GM21423 (cell line): Measurements from ENCODE around the gene PFN4.
"Not testable (repeated sequence)": the region's sequence is repeated elsewhere in the genome, so short reads cannot be mapped to it uniquely, and the experiment has no call there.

Experiments used
- ATAC-seq: cut with Tn5 transposase; IDR thresholded peaks from one replicate; pipeline ENCODE4 v1.9.1; 2021; ENCODE audit warnings: mild to moderate bottlenecking, moderate library complexity; ENCODE audit not compliant: unreplicated experiment

PFN4 gene, protein sequence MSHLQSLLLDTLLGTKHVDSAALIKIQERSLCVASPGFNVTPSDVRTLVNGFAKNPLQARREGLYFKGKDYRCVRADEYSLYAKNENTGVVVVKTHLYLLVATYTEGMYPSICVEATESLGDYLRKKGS

DNA sequence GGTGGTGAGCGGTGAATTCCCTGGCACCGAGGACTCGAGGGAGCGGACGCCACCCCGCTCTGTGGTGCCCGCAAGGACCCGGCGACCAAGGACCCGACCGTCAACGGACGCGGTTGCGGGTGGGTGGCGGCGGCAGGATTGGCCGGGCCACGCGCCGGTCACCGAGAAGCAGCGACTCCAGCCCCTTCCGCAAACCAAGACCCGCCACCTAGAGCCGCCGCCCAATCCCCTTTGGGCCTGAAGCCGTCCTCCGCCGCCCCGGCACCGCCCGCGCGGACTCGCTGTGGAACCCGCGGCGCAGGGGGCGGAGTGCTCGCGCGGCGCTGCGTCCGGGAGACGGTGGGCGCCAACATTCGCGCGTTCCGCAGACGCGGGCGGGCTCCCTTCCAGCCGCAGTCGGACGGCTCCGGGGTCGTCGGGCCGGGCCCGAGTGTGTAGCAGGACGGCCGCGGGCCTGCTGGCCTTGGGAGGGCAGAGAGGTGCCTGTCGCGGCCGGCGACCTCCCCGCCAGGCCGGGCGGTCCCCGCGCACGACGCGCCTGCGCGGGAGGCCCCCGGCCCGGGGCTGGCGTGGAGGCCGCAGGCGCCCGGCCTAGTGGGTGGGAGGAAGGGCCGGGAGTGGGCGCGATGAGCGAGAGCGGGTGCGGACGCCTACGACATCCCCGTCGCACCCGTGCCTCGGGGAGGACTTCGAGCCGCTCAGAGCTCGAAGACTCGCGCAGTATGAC is at the start of gene PFN4, which contains the start of gene FAM228B:
PFN4 (minus strand) TSS at position 140 of the 727 bp plus-strand sequence. CDS start 799 bp downstream, outside the sequence.
FAM228B (plus strand) TSS at position 275 of the 727 bp plus-strand sequence. CDS start 893 bp downstream, outside the sequence.
- peak; percentile 91 for ATAC-seq

DNA sequence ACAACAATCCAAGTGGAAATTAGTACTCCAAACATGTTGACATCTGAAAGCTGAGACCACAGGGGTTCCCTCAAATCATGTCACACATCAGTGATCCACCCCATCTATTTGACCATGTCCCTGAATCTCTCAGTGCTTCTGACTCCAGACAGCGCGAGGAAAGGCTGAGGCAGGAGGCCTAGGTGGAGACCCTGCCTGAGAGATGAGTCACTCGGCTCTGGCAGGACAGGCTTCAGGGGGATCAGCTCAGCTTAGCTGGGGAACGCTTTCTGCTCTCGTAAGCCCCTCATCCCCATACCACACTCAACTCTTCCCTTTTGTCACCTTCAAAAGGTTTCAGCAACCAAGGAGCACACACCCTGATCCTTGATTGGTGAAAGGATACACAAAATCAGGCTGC is 45.9 kb upstream of the PFN4 start:
- no peak for ATAC-seq

DNA sequence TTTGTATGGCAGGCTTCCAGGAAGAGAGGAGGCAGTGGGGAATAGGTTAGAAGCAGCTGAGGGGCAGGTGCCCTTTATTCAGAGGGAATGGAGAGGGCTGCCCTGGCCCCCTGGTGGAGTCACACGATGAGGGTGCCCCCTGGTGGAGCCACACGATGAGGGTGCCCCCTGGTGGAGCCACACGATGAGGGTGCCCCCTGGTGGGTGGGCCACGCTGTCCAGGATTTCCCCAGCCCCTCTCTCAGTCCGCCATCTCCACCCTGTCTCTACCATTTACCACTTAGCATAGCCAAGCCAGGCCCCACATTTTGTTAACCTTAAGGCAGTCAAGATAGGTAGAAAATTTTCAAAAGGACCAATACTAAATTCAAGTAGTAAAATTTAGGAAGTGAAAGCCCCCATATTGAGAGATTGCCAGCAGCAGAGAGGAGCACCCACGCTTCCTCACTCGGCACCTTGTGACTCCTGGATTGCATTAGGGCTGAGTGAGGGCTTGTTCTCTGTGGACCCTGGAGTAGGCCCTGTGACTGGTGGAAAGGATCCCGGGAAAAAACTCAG is 41.4 kb upstream of the PFN4 start:
- peak; percentile 55 for ATAC-seq

DNA sequence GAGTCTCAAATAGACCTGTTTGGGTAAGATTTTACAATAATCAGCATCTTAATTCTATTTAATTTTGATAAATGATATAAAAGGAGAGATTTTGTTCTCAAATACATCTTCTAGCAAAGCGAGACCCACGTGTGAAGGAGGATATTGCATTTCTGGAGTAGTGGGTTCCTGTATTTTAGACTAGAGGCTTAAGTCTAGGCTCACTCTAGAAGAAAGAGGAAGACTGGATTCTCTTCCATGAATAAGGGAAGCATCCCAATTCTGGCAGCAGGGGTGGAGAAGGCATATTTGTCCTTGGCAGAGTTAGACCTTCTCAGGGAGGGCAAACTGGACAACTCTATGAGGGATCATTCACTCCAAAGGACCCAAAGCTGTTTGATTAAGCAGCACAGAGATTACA is 40.5 kb upstream of the PFN4 start:
- ATAC-seq, result no peak

DNA sequence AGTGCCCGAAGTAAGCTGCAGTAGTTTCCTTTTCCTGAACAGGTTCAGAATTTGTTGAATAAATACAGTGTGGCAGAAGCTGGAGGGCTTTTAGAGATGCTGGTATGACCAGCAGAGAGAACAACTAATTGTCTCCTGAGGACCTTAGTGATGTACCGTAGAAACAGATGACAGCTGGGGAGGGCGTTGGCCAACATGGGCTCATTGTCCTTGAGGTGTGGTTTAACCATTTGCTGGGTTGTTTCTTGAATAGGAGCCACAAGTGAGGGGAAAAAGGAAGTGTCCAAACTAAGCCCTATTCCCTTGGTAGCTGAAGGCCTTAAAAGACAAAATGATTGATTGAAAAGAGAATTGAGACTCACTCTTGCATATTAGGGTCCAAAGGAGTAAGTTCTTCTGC is 40.1 kb upstream of the PFN4 start:
- ATAC-seq, result no peak

DNA sequence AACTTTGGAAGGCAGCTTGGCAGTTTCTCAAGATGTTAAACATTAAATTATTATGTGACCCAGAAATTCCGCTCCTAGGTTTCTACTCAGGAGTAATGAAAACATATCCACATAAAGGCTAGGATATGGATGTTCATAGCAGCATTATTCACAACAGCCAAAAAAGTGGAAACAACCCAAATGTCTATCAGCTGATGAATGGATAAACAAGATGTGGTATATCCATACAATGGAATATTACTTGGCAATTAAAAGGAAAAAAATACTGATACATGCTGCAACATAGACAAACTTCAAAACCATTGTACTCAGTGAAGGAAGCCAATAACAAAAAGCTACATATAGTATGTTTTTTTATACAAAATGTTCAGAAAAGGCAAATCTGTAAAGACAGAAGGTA is 39.4 kb upstream of the PFN4 start:
- ATAC-seq, result no peak

DNA sequence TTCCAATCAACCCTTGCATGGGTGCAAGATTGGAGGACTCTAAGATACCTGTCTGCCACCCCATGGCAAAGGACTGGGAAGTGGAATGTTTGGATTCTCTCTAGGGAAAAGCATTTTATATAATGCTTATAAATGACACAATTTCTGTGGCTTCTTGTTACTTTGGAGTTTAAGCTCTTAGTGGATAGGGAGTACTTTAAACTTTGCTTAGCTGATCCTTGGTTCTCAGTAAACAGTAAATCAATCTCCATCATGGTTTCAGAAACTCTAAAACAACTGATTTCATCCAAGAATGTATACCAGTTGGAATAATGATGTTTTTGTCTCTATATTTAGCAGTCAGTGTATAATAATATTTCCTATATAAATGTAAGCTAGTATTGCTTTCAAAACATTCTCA is 37.6 kb upstream of the PFN4 start:
- no peak for ATAC-seq

DNA sequence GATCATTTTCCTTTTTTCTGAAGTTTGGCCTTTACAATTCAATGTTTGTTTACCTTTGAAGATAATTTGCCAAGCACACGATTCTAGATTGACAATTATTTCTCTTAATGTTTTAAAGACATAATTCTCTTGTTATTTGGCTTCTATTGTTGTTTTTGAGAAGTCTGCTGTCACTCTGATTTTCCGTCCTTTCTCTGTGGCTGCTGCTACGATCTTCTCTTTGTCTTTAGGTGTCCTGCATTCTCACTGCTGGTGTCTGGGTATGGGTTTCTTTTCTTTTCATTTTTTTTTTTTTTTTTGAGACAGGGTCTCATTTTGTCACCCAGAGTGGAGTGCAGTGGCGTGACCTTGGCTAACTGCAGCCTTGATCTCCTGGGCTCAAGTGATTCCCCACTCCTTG is 36.6 kb upstream of the PFN4 start:
- ATAC-seq, result no peak

DNA sequence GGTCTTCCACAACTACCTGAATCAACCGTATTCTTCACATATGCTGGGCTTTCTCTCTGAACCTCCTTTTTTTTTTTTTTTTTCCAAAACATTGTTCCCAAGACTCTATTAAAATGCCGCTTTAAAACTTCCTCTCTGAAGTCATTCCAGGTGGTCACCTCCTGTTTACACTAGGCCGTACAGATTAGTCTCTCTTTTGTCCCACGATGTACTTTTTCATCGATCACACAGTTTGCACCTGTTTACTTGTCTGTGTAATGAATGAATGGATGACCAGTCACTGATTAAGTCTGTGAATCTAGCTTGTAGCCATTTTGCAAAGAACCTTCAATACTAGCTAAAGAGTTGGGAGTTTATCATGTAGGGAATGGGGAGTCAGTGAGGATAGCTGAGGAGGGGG is 35.0 kb upstream of the PFN4 start:
- ATAC-seq, result no peak

DNA sequence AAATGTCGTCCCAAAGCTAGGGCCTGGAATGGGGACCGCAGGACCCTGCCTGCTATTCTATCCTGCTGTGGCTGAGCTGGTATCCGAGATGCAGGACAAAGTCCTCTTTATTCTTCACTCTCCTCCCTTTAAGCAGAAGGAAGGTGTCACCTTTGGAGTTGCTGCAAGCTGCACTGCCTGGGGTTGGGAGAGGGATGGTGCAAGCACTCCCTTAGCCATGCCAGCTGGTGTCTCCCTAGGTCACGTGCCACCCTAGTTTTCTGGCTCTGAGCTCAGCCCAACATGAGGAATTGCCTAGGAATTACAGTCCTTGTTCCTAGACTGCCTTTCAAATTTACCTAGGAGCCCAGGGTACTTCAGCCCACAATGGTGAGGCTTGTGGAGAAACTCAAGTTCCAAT is 30.3 kb upstream of the PFN4 start:
- no peak for ATAC-seq

DNA sequence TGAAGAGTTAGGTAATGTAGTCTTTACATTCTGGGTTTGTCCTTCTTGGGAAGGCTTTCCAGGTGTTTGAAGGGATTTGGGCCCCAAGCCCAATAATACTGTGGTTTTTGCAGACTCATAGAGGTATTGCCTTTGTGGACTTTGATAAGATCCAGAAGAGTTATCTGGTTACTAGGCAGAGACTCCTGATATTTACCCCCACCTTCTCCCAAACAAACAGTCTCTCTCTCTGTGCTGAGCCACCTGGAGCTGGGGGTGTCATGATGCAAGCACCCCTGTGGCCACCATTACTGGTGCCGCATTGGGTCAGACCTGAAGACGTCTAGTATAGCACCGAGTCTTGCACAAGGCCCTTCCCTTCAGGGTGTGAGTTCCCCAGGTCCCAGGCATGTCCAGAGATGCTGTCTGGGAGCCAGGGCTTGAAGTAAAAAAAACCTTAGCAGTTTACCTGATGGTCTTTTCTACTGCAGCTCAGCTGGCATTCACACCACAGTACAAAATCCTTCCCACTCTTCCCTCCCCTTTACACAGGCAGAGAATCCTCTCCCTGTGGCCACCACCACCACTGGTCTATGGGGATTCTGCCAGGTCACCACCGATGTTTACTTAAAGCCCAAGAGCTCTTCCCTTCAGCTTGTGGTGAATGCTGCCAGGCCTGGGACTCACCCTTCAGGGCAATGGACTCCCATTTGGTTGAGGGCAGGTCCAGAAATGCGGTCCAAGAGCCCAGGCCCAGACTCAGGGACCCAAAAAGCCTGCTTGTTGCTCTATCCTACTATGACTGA is 29.5 kb upstream of the PFN4 start:
- no peak for ATAC-seq

DNA sequence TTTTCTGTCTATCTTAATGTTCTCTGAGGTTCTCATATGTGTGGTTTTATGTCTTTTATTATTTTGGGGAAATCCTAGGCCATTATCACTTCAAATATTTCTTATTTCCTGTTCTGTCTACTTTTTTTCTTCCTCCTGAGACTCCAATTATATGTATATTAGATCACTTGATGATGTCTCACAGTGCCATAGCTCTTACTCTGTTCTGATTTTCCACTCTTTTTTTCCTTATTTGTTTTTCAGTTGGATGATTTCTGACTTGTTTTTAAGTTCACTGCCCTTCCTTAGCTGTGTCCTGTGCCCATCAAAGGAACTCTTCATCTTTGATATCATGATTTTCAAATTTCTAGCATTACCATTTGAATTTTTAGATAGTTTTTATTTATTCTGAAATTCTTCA is 24.2 kb upstream of the PFN4 start:
- ATAC-seq, result no peak

DNA sequence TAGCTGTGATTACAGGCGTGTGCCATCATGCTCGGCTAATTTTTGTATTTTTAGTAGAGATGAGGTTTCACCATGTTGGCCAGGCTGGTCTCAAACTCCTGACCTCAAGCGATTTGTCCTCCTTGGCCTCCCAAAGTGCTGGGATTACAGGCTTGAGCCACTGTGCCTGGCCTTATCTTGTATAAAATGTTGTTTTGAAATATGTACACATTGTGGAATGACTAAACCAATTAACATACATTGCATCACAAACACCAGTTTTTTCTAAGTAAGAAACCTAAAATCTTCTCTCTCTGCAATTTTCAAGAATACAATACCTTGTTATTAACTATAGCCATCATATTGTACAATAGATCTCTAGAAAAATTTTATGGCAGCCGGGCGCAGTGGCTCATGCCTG is 17.2 kb upstream of the PFN4 start:
- ATAC-seq, result not testable (repeated sequence)

DNA sequence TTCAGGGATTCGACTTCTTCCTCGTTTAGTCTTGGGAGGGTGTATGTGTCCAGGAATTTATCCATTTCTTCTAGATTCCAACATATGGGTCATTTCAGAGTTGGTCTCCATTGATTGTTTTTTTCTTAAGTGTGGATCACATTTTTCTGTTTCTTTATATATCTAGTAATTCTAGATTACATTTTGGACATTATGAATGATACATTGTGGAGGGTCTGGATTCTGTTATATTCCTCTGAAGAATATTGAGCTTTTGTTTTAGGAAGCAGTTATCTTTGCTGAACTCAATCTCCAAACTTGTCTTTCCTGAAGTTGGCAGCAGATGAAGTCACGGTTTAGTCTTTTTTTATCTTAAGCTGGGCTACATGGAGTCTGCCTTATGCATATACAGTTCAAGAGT is 9.4 kb upstream of the PFN4 start:
- ATAC-seq, result no peak

DNA sequence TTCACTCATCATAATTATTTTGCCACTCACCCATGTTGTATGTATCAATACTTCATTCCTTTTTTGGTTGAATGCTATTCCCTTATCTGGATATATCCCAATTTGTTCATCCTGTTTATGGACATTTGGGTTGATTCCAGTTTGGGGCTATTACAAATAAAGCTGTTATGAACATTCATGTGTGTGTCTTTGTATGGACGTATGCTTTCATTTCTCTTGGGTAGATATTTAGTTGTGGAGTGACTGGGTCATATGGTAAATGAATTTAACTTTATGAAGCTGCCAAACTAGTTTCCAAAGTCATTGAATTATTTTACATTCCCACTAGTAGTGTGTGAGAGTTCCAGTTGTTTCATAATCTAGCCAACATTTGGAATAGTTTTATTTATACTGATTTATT is 2.8 kb upstream of the PFN4 start:
- ATAC-seq, result no peak

DNA sequence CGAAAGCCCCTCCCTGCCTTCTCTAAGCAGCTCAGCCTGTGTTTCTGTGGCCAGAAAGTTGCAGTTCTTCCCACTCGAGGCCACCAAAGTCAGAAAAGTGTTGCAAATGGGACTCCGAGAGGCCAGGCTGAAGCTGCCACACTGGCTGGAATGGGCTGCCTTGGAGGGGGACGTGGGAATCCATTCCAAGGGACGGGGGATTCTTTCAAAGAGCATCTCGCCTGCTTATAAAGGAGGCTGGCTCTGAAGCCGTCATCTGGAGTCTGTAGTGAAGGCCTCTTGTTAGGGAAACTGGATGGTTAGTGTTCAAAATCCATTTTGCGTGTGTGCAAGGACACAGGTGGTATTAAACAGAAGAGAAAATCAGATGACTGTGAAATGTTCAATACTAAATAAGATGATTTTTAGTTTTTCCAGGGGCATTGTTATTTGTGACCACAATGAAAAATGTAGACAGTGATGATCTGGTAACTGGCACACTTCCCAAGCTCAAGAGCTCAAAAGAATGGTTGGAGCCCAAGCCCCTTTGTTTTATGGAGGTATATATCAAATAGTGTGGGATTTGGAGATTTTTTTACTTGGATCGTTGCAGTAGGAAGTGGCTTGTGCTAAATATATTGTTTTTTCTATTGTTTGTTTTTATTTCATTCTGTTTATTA is 917 bp upstream of the PFN4 start:
- ATAC-seq, result peak; percentile 11

DNA sequence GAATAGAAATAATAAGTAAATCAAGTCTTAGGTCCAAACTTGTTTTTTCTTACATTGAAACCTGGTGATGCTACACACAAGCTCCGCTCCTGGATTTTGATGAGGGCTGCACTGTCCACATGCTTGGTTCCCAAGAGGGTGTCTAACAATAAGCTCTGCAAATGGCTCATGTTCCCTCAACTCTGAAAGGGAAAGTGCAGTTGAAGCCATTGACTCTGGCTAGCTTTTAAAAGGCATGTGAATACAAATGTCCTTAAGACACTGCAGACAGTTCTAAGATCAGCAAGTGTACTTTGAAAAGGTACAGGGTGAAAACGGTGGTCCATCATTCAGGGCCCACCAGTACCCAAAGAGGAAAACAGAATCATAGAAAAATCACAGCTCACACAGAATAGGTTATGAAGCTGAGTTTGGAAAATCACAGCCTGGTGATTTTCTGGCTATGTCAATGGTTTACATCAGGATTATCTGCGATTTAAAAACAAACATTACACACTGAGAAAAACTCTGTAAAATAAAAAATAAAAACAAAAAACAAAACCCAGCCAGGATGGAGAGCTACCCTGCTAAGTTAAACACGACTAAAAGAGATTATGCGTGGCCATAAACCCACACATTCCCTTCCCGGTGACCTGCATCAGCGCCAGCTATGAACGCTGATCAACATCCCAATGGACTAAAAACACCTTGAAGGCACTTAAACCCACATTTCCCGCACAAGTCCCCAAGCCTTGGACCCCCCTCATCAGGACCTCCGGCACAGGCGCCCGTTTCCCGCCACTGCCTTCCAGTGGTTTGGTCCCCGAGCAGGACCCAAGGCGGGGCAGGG is 554 bp downstream of the PFN4 start:
- no peak for ATAC-seq

DNA sequence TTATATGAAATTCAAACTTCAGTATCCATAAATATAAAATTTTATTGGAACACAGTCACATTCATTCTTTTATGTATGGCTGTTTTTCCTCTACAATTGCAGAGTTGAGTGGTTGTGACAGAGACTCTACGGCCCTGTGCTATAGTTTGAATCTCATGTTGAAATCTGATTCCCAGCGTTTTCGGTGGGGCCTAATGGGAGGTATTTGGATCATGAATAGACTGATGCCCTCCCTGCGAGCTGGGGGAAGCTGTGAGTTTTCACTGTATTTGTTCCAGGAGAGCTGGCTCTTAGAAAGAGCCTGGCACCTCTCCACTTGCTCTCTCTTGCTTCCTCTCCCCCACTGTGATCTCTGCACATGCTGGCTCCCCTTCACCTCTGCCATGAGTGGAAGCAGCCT is 1.7 kb downstream of the PFN4 start:
- no peak for ATAC-seq

DNA sequence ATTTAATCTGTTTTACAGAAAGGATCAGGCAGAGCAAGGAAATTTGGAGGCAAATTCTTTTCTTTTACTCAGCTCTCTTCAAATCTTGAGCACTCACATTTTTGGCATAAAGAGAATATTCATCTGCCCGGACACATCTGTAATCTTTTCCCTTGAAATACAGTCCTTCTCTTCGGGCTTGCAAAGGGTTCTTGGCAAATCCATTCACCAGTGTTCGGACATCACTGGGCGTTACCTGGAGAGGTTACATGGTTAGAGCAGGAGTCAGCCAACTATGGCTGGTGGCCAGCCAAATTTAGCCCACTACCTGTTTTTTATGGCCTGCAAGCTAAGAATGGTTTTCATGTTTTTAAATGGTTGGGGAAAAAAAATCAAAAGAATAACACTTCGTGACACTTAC is 2.1 kb downstream of the PFN4 start:
- no peak for ATAC-seq

DNA sequence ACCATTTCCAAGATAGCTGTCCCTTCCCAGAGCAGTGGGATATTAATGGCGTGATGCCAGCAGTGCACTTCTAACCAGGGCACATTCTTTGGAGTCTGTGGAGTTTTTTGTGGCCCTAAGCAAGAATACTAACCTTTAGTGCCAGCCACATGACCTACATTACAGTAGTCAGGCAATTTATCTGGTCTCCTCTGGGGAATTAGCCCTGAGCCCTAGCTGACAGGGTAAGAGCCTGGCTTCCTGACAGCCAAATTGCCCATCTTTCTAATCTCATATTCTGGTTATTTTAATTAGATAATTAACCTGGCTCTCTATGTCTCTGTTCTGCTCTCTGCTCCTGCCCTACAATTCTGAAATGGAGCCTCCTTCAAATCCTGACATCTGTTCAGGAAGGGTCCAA is 5.2 kb downstream of the PFN4 start:
- no peak for ATAC-seq
